Panc1 (cell line): Measurements from ENCODE around the gene ZFP36L2. TPM values are rescaled to one million over a fixed set of nuclear protein-coding genes. Genes with fewer than 3 reads are reported as not detected.
A peak's percentile ranks its signal among the peaks of the same experiment; 100 is the strongest.

Source experiments
- ATAC-seq: fragments of 200-7000 bp; cut with Tn5 transposase; 2 replicates; pipeline ENCODE4 v1.9.1; 2020; ENCODE audit warnings: mild to moderate bottlenecking, moderate library complexity
- BruUV-seq: library from RNA; stranded (reverse); fragments of 400-500 nt; replicated peaks from 2 replicates; lab custom pipeline; 2021; lab: Mats Ljungman, UMichigan
- CTCF ChIA-PET: fragments of 300-600 bp; sonication (Branson Sonifier 250); formaldehyde crosslinking; loops from one replicate; lab custom pipeline; 2022; ENCODE audit warnings: antibody characterized with exemption; lab: Charles Lee
- POLR2A ChIA-PET: fragments of 300-600 bp; sonication (Branson Sonifier 250); formaldehyde crosslinking; loops from one replicate; lab custom pipeline; 2022; ENCODE audit warnings: antibody characterized with exemption; lab: Charles Lee
- DNase-seq: peaks from one replicate; pipeline ENCODE4 v3.0.0-alpha.2; 2010; ENCODE audit warnings: low read depth, low spot score
- H3K27ac ChIP-seq: 2 replicates; pipeline ENCODE4 v1.5.1; 2011; ENCODE audit warnings: mild to moderate bottlenecking, low read length, inconsistent platforms
- H3K27me3 ChIP-seq: fragments of 200-500 bp; sonication (Bioruptor generic); 2 replicates; pipeline ENCODE4 v1.6.0; 2014; ENCODE audit warnings: low read length, inconsistent platforms; ENCODE audit not compliant: control insufficient read depth, insufficient read depth
- H3K36me3 ChIP-seq: fragments of 200-500 bp; sonication (Bioruptor generic); 2 replicates; pipeline ENCODE4 v1.5.1; 2014; ENCODE audit warnings: inconsistent platforms, mild to moderate bottlenecking, low read length, moderate library complexity; ENCODE audit not compliant: control insufficient read depth, insufficient read depth
- H3K4me1 ChIP-seq: 2 replicates; pipeline ENCODE4 v1.5.1; 2011; ENCODE audit warnings: inconsistent platforms, mild to moderate bottlenecking, low read length, moderate library complexity; ENCODE audit not compliant: control insufficient read depth, insufficient read depth
- H3K4me3 ChIP-seq, 2 experiments: 2 replicates each; pipeline ENCODE4 v1.5.1; 2011 to 2012; ENCODE audit warnings: low read depth in 2 of 2, low read length in 2 of 2, mild to moderate bottlenecking in 2 of 2, inconsistent platforms in 1 of 2, moderate library complexity in 1 of 2
- H3K9me3 ChIP-seq: fragments of 200-500 bp; sonication (Bioruptor generic); 2 replicates; pipeline ENCODE4 v1.5.1; 2014; ENCODE audit warnings: low read depth, mild to moderate bottlenecking, inconsistent platforms, low read length, moderate library complexity; ENCODE audit not compliant: control insufficient read depth, insufficient read depth
- POLR2AphosphoS5 ChIP-seq: IDR thresholded peaks from 2 replicates; pipeline ENCODE4 v1.6.1; 2012; ENCODE audit warnings: mild to moderate bottlenecking, low read depth, low read length, moderate library complexity
- SIN3A ChIP-seq: IDR thresholded peaks from 2 replicates; pipeline ENCODE4 v1.6.1; 2012; ENCODE audit warnings: low read depth, mild to moderate bottlenecking, low read length, moderate library complexity, borderline replicate concordance; ENCODE audit not compliant: insufficient read depth
- TCF7L2 ChIP-seq: IDR thresholded peaks from 2 replicates; pipeline ENCODE4 v1.6.1; 2011; ENCODE audit warnings: mild to moderate bottlenecking, low read depth, low read length, inconsistent platforms
- in situ Hi-C: cut with HindIII; loops from 2 replicates; pipeline ENCODE4 v1.10.0; 2016; ENCODE audit warnings: low sequenced_read_pairs, low pct_unique_long_range_greater_than_20kb
- intact Hi-C: fragments of 100-400 bp; cut with micrococcal nuclease; formaldehyde crosslinking; loops from one replicate; pipeline ENCODE4 v1.10.0; 2022; ENCODE audit not compliant: unreplicated experiment
- total RNA-seq: library from RNA; stranded (reverse); gene quantifications from one replicate; pipeline ENCODE4 v1.2.1, GENCODE V29; 2021; ENCODE audit not compliant: unreplicated experiment
- TF ChIP-seq, protein P1 (sequence below), 2 experiments: IDR thresholded peaks; 2 replicates each; pipeline ENCODE4 v1.6.1; 2011 to 2012; ENCODE audit warnings: low read depth in 2 of 2, control low read depth in 1 of 2, low read length in 1 of 2, mild to moderate bottlenecking in 1 of 2, moderate library complexity in 1 of 2; ENCODE audit not compliant: insufficient read depth in 1 of 2
- TF ChIP-seq, protein P2 (sequence below): fragments of 450-650 bp; IDR thresholded peaks from 2 replicates; pipeline ENCODE4 v1.5.1; 2017; ENCODE audit warnings: mild to moderate bottlenecking

ZFP36L2 gene
- total RNA-seq, 1 experiment from 2014 or later, result 46.3 TPM

GRCh38 chr2:43228756-43229659 lies 2.6 kb upstream of the ZFP36L2 start:
- Histone ChIP-seq H3K9me3 (no peaks in the 10 kb centered on the region), H3K27me3 (no peaks in the 10 kb centered on the region), H3K4me1 (peaks cover 16% of the 10 kb centered on the region), H3K4me3 (no peak overlapping the region), H3K36me3 (peaks cover 4% of the 10 kb centered on the region), H3K27ac (peak overlapping the region; percentile 83; the same call in 1 of the 2 replicates)
- CTCF ChIA-PET, result interaction anchor here (0.6 to 1.6 kb wide), 11 partner anchors 58 to 409 kb away, joined by 3 to 12 read pairs (median 3); no protein-coding TSS in a partner anchor
- intact Hi-C loops (loop anchor here (2.0 to 10.0 kb wide), 5 partner anchors 98 to 402 kb away; no protein-coding TSS in a partner anchor), in situ Hi-C loops (no loop called here)
- no peak for ATAC-seq
- no TSS peak for BruUV-seq
- POLR2A ChIA-PET, result interaction anchor here (0.6 kb wide), 1 partner anchor 85 kb away, joined by 8 read pairs; no protein-coding TSS in a partner anchor
- DNase-seq, result no peak
- TF ChIP-seq TCF7L2 (no peak), POLR2AphosphoS5 (no peak), SIN3A (no peak)
- TF ChIP-seq, protein P1, sequence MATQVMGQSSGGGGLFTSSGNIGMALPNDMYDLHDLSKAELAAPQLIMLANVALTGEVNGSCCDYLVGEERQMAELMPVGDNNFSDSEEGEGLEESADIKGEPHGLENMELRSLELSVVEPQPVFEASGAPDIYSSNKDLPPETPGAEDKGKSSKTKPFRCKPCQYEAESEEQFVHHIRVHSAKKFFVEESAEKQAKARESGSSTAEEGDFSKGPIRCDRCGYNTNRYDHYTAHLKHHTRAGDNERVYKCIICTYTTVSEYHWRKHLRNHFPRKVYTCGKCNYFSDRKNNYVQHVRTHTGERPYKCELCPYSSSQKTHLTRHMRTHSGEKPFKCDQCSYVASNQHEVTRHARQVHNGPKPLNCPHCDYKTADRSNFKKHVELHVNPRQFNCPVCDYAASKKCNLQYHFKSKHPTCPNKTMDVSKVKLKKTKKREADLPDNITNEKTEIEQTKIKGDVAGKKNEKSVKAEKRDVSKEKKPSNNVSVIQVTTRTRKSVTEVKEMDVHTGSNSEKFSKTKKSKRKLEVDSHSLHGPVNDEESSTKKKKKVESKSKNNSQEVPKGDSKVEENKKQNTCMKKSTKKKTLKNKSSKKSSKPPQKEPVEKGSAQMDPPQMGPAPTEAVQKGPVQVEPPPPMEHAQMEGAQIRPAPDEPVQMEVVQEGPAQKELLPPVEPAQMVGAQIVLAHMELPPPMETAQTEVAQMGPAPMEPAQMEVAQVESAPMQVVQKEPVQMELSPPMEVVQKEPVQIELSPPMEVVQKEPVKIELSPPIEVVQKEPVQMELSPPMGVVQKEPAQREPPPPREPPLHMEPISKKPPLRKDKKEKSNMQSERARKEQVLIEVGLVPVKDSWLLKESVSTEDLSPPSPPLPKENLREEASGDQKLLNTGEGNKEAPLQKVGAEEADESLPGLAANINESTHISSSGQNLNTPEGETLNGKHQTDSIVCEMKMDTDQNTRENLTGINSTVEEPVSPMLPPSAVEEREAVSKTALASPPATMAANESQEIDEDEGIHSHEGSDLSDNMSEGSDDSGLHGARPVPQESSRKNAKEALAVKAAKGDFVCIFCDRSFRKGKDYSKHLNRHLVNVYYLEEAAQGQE (IDR thresholded peaks at IDR 0.05; ENCODE audit: insufficient read depth in 1 of 2, low read depth in 2 of 2, low read length in 1 of 2), result no peak
- TF ChIP-seq, protein P2, sequence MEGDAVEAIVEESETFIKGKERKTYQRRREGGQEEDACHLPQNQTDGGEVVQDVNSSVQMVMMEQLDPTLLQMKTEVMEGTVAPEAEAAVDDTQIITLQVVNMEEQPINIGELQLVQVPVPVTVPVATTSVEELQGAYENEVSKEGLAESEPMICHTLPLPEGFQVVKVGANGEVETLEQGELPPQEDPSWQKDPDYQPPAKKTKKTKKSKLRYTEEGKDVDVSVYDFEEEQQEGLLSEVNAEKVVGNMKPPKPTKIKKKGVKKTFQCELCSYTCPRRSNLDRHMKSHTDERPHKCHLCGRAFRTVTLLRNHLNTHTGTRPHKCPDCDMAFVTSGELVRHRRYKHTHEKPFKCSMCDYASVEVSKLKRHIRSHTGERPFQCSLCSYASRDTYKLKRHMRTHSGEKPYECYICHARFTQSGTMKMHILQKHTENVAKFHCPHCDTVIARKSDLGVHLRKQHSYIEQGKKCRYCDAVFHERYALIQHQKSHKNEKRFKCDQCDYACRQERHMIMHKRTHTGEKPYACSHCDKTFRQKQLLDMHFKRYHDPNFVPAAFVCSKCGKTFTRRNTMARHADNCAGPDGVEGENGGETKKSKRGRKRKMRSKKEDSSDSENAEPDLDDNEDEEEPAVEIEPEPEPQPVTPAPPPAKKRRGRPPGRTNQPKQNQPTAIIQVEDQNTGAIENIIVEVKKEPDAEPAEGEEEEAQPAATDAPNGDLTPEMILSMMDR, result no peak

DNA sequence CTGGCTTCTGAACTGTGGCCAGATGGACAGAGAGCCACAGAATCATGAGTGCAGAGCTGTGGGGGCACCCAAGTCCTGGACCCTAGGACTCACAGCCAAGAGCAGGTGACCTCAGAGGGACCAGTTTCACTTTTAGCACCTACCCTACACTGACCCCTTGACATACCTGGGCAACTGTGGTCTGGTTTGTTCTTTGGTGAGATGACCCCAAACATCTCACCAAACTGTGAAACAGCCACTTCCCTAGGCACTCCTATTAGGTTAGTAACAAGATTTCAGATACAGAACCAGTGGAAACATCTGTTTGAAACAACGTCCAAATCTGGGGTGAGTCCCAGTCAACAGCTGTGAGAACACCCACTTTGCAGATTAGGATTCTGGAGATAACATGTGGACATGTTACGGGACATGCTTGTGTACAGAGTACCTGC lies 1.9 kb upstream of the ZFP36L2 start:
- Histone ChIP-seq H3K27ac (peak overlapping the region; percentile 83), H3K9me3 (no peaks in the 10 kb centered on the region), H3K4me3 (no peak overlapping the region), H3K36me3 (peaks cover 6% of the 10 kb centered on the region), H3K4me1 (peaks cover 16% of the 10 kb centered on the region), H3K27me3 (no peaks in the 10 kb centered on the region)
- CTCF ChIA-PET, result interaction anchor here (0.6 to 1.6 kb wide), 6 partner anchors 97 to 374 kb away, joined by 3 to 12 read pairs (median 7); no protein-coding TSS in a partner anchor
- TF ChIP-seq SIN3A (no peak), POLR2AphosphoS5 (no peak), TCF7L2 (no peak)
- TF ChIP-seq, protein P1 (IDR thresholded peaks at IDR 0.05; ENCODE audit: insufficient read depth in 1 of 2, low read depth in 2 of 2, low read length in 1 of 2), result no peak
- TF ChIP-seq, protein P2, result no peak
- POLR2A ChIA-PET, result no interaction called here
- DNase-seq (no peak), ATAC-seq (no peak)
- TSS peak; percentile 60 for BruUV-seq
- in situ Hi-C loops, result no loop called here
- intact Hi-C loops, result loop anchor here (2.0 to 10.0 kb wide), 5 partner anchors 98 to 401 kb away; no protein-coding TSS in a partner anchor
